NCI-H345 treated with DMSO at 0.1 percent for 48 hours (cell line): Measurements from ENCODE around the gene CDK13.
"Not testable (repeated sequence)": the region's sequence is repeated elsewhere in the genome, so short reads cannot be mapped to it uniquely, and the experiment has no call there.

Source experiments
- DNase-seq: peaks from one replicate; lab custom pipeline; 2025; ENCODE audit not compliant: unreplicated experiment; lab: John Stamatoyannopoulos, UW

The CDK13 gene

DNA sequence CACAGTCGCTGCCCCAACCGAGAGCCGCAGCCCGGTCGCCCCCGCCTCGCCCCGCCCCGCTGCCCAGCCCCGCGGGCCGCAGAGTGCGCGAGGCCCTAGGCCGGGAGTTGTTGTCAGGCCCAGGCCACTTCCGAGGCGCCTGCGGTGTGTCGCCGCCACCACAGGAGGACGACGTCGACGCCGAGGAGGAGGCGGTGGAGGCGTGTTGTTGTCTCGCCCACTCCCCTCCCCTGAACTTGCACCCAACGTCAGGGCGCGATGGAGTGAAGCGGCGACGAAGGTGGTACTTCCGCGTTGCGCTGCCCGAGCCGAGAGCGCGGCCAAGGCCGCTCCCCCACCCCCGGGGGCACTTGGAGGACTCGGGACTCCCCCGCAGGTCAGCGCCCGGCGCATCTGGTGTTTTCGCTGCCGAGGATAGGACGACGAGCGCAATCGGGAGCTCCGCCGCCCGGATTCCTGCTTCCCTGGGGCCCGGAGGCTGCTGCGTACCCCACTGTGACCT is at the start of gene CDK13:
CDK13 (plus strand) TSS at position 286 of the 502 bp plus-strand sequence. CDS start 386 bp downstream, outside the sequence.
- DNase-seq, result no peak

- no peak for DNase-seq
These were observed 46.0 kb upstream of the CDK13 start for GRCh38 chr7:39904077-39904486.

GRCh38 chr7:39908141-39908540 is 41.9 kb upstream of the CDK13 start:
- DNase-seq, result no peak

DNA sequence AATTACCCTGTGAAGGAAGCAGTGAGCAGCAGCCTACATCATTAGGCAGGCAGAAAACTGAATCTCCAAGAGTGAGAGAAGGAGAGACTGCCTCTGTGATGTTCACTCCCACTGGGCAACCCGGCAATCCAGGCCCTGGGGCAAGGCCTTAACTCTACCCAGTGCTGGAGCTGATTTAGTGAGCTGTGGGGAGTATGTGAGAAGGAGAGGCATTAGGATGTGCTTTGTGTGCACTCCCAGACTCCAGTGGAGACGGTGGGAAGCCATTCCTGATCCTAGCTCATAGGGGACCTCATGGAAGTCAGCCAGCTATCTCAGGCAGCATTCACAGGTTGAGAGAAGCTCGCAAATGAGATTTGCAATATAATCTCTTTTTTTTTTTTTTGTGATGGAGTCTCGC is 41.1 kb upstream of the CDK13 start:
- no peak for DNase-seq

- no peak for DNase-seq
These were observed 40.5 kb upstream of the CDK13 start for GRCh38 chr7:39909526-39909925.

GRCh38 chr7:39910108-39910869 is 39.8 kb upstream of the CDK13 start:
- DNase-seq, result no peak

DNA sequence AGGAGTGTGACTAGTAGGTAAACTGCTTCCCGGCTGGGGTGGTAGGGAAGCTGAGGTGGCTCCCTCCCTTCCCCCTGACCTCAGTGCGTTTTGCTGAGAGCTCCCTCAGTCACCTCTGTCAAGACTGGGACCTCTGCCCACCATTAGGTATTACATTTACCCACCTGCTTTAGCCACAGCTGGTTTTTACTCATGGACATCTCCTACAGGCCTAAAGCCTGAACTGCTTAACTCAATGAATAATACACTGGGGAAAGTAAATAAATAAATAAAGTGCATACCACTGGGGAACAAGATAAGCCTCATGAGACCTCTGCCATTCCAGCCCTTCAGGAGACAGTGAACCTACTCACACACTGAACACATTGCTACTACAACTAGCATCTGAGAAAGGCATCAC is 38.9 kb upstream of the CDK13 start:
- DNase-seq, result no peak

- not testable (repeated sequence) for DNase-seq
These were observed 34.2 kb upstream of the CDK13 start for GRCh38 chr7:39915847-39916246.

- DNase-seq, result no peak
These were observed 30.4 kb upstream of the CDK13 start for GRCh38 chr7:39919646-39920045.

- no peak for DNase-seq
These were observed 28.4 kb upstream of the CDK13 start for GRCh38 chr7:39921506-39922175.

- DNase-seq, result no peak
These were observed 27.5 kb upstream of the CDK13 start for GRCh38 chr7:39922580-39922979.

GRCh38 chr7:39923091-39923490 is 27.0 kb upstream of the CDK13 start:
- DNase-seq, result no peak

DNA sequence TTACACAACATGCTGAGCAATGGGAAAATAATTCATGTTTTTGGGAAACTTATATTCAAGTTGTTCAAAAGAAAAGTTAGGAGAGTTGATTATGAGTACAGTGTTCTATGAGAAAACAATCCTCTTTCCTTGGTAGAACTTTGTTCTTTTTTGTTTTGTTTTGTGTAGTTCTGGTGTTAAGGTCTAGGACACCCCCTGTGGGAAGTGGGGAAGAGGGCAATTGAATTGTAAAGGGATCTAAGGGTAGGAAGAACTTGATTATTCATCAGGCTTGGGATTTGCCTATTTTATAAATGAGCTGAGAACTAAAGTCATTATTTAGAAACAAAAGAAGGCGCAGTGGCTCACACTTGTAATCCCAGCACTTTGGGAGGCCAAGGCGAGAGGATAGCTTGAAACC is 25.9 kb upstream of the CDK13 start:
- no peak for DNase-seq

DNA sequence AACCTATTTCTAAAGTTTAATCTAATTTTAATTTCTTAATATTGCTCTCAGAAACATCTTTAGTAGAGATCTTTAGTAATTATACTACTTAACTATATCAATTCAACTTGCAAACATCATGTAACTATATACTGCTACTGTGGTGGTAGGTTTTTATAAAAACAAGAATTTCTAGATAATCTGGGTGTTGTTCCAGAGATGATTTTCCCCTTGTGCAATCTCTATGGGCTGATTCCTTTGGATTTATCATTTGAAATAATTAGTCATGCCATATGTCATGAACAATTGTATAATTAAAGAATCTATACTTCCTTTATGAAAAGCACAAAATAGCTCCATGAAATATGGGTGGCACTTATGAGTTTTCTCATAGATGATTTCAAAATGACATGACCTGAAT is 23.9 kb upstream of the CDK13 start:
- DNase-seq, result no peak

- DNase-seq, result no peak
These were observed 23.0 kb upstream of the CDK13 start for GRCh38 chr7:39927018-39927417.

GRCh38 chr7:39934132-39934531 is 15.9 kb upstream of the CDK13 start:
- DNase-seq, result no peak

DNA sequence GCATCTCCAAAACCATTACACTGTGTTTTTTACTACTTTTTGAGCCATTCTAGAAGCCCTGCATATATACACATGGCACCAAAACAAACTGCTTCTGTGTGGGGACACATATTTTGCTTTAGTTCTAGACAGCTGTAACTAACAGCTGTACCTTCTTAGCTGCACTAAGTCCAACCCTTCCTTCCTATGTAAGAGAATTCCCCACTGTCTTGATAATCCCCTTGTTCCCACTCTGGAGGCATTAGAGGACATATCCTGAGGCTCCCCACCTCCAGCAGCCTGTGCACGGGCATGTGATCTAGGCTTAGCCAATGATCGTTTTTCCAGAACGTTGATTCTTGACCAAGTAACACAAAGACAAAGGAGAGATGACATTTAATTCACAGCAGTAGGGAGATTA is 13.3 kb upstream of the CDK13 start:
- no peak for DNase-seq

GRCh38 chr7:39937366-39938153 is 12.5 kb upstream of the CDK13 start:
- DNase-seq, result no peak

DNA sequence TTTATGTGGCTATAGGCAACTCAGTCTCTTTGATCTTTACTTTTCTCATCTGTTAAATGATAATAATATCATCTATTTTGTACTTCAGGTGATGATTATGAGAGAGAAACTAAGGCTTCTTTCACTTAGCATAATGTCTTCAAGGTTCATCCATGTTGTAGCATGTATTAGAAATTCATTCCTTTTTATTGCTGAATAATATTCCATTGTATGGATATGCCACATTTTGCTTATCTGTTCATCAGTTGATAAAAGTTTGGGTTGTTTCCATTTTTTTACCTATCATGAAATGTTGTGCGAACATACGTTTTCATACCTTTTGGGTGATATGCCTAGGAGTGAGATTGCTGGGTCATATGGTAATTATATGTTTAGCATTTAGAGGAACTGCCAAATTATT is 7.2 kb upstream of the CDK13 start:
- DNase-seq, result no peak

DNA sequence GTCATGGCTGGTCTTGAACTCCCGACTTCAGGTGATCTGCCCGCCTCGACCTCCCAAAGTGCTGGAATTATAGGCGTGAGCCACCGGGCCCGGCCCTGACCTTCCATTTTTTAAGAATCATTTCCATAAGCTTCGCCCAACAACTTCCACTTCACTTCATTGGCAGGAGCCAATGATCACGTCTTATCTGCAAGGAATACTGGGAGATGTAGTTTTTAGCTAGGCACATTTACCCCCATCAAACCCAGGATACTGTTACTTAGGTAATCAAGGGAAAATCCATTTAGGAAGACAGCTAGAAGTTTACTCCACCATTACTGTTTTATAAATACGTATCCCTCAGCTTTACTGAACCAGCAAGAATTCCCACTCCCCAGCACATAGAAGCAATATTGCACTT is 3.4 kb upstream of the CDK13 start:
- DNase-seq, result no peak

- DNase-seq, result no peak
These were observed 1.6 kb upstream of the CDK13 start for GRCh38 chr7:39948375-39948955.
